Esophagus muscularis mucosa (tissue), 4 donors: Measurements from ENCODE around the gene RAD51B.

Experiments
- CTCF ChIP-seq, 3 experiments: fragments of 200-600 bp in 2 of 3; fragments of 450-650 bp in 1 of 3; sonication (generic) in 2 of 3; IDR thresholded peaks; one replicate each; pipeline ENCODE4 v1.5.1; 2017 to 2019; ENCODE audit warnings: antibody characterized with exemption in 3 of 3, mild to moderate bottlenecking in 2 of 3, moderate library complexity in 1 of 3
- EP300 ChIP-seq: sonication (generic); formaldehyde crosslinking; IDR thresholded peaks from one replicate; pipeline ENCODE4 v1.6.1; 2017; ENCODE audit warnings: antibody characterized with exemption
- POLR2A ChIP-seq: fragments of 450-650 bp; IDR thresholded peaks from one replicate; pipeline ENCODE4 v1.6.1; 2017; ENCODE audit warnings: antibody characterized with exemption, moderate library complexity, mild to moderate bottlenecking, low read depth

DNA sequence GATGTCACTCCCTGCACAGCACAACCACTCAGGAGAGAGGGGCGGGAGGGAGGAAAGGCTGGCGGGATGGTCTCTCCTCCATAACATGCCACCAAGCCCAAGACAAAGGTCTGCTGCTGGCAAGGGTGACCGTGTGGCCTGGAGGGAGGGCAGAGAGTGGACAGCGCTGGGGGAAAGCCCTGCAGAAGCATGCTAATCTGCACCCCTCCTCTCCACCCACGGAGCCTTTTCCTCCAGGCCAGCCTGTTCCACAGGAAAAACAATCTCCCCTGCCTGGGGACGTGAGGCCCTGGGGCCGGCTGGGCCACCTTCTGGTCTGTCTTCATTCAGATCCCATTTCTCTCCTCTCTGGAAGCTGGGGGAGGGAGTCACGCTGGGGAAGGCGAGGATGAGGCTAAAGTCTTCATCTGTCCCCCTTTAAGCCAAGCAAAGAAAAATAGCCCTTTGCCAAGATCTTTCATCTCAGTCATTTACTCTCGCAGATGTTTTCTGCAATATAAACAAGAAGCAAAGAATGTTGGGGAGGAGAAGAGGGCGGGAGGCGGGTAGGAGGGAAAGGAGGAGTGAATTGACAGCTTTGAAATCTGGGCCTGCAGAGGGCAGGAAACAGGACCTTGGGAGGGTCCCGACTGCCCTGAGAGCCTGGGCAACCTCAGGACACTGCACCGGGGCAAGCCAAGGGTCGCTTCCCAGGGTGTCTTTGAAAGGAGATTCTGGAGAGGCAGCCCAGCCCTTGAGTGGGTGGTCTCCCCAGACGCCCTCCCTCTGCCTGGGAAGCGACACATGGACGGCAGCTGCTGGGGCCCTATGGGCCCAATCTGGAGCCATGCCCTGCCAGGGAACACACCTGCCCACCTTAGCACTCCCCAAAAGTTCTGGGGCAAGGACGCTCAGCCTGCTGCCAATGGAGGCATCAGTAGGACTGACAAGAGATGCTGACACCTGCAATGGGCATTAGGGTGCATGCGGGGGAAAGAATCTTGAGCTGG lies 839.7 kb downstream of the RAD51B start:
- no peak for TF ChIP-seq CTCF (IDR thresholded peaks at IDR 0.05)
- no peak for TF ChIP-seq EP300
- no peak for TF ChIP-seq POLR2A
